ENCODE measurements around the gene INHA. TPM values are rescaled to one million over a fixed set of nuclear protein-coding genes. Genes with fewer than 3 reads are reported as not detected.

INHA gene
- total and polyA plus RNA-seq, 4 donors = 0.03 to 0.15 (median 0.11) TPM

- TF ChIP-seq ZBTB33 (IDR thresholded peaks at IDR 0.05) (no peak), REST (IDR thresholded peaks at IDR 0.05) (no peak), EGR1 (IDR thresholded peaks at IDR 0.05; ENCODE audit: low read depth in 2 of 2) (no peak), NR2F2 (IDR thresholded peaks at IDR 0.05) (no peak), RXRA (IDR thresholded peaks at IDR 0.05) (no peak), JUND (IDR thresholded peaks at IDR 0.05) (no peak), RAD21 (IDR thresholded peaks at IDR 0.05) (no peak), SP1 (IDR thresholded peaks at IDR 0.05) (no peak), FOXA2 (IDR thresholded peaks at IDR 0.05) (no peak), ATF3 (IDR thresholded peaks at IDR 0.05) (no peak), MAX (IDR thresholded peaks at IDR 0.05) (no peak), HNF4A (conservative IDR thresholded peaks at IDR 0.05) (no peak)
- Histone ChIP-seq H3K4me1 (ENCODE audit: control insufficient read depth in 4 of 4, insufficient read depth in 4 of 4, low read length in 3 of 4) (peaks cover 4 to 15% (median 6%) of the 10 kb centered on the region in 4 donors), H3K9ac (ENCODE audit: low read depth in 1 of 2, low read length in 2 of 2) (peak overlapping the region in 1 of 2 donors; percentile 37), H3K4me3 (ENCODE audit: low read depth in 1 of 3, low read length in 3 of 3) (peak overlapping the region; percentile 57 to 81 (median 65)), H3K27ac (ENCODE audit: low read depth in 1 of 2, low read length in 2 of 2) (peak overlapping the region in 1 of 2 donors; percentile 33), H3K36me3 (ENCODE audit: control insufficient read depth in 4 of 4, insufficient read depth in 3 of 4, low read depth in 1 of 4, low read length in 3 of 4) (peaks cover 0 to 6% (median 1%) of the 10 kb centered on the region in 4 donors), H3K27me3 (ENCODE audit: control insufficient read depth in 4 of 4, insufficient read depth in 4 of 4, low read length in 3 of 4) (no peaks in the 10 kb centered on the region), H3K9me3 (ENCODE audit: control insufficient read depth in 4 of 4, low read length in 3 of 4) (no peaks in the 10 kb centered on the region)
- WGBS = 24% methylated on average over 95 of the region's 95 CpGs
- DNase-seq (ENCODE audit: low spot score) = no peak
Measured at GRCh38 chr2:219570194-219570923, 1.8 kb upstream of the INHA start.

GRCh38 chr2:219570924-219571310 is 1.2 kb upstream of the INHA start:
- H3K27ac ChIP-seq (ENCODE audit: low read depth in 1 of 2, low read length in 2 of 2) = peak overlapping the region in 1 of 2 donors; percentile 33
- H3K36me3 ChIP-seq (ENCODE audit: control insufficient read depth in 4 of 4, insufficient read depth in 3 of 4, low read depth in 1 of 4, low read length in 3 of 4) = peaks cover 0 to 6% (median 1%) of the 10 kb centered on the region in 4 donors
- peaks cover 4 to 15% (median 6%) of the 10 kb centered on the region in 4 donors for H3K4me1 ChIP-seq (ENCODE audit: control insufficient read depth in 4 of 4, insufficient read depth in 4 of 4, low read length in 3 of 4)
- 1% methylated on average over 55 of the region's 55 CpGs for WGBS
- TF ChIP-seq EGR1 (IDR thresholded peaks at IDR 0.05; ENCODE audit: low read depth in 2 of 2) (no peak), MAX (IDR thresholded peaks at IDR 0.05) (no peak), TAF1 (conservative IDR thresholded peaks at IDR 0.05) (no peak), SP1 (IDR thresholded peaks at IDR 0.05) (no peak), RXRA (IDR thresholded peaks at IDR 0.05) (no peak), NR2F2 (IDR thresholded peaks at IDR 0.05) (no peak), HNF4A (conservative IDR thresholded peaks at IDR 0.05) (no peak), YY1 (IDR thresholded peaks at IDR 0.05) (no peak)
- DNase-seq (ENCODE audit: low spot score) = no peak
- no peaks in the 10 kb centered on the region for H3K9me3 ChIP-seq (ENCODE audit: control insufficient read depth in 4 of 4, low read length in 3 of 4)
- peak overlapping the region in 1 of 2 donors; percentile 37 for H3K9ac ChIP-seq (ENCODE audit: low read depth in 1 of 2, low read length in 2 of 2)
- peak overlapping the region; percentile 57 to 81 (median 65) for H3K4me3 ChIP-seq (ENCODE audit: low read depth in 1 of 3, low read length in 3 of 3)
- no peaks in the 10 kb centered on the region for H3K27me3 ChIP-seq (ENCODE audit: control insufficient read depth in 4 of 4, insufficient read depth in 4 of 4, low read length in 3 of 4)
